Activated CD4-positive, CD25-positive, alpha-beta regulatory T cell (primary cell): ENCODE measurements around the gene IRF1.

Experiments
- DNase-seq, 4 experiments: peaks; one replicate each; lab custom pipeline; 2025; lab: John Stamatoyannopoulos, UW

Gene IRF1

DNA sequence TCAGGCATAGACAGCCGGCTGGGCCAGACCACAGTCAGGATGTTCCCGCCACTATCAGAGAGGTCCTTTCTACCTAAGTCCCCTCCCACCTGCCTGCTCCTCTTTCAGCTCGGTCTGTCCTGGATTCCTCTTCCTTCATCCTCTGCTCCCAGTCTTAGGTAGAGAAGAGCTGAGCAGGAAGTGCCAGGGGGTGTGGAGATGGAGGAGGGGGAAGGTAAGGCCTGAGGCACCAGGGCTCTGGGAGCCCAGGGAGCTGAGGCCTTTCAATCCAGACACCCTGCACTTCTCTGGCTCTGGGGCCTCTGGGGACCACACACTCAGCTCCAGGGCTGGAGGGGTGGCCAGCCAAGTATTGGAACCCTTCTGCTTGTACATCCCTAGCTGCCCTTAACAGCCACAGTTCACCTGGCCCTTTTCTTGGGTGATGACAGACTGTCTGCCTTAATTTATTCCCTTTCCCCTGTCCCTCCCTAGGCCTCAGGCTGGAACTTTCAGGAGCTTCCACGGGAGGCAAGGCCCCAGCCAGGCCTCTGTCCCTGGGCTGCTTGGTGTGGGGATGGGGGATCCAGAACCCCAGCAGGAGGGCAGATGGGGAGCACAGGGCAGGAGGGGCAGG, 15.6 kb downstream of the IRF1 start:
- no peak for DNase-seq

GRCh38 chr5:132474131-132474723, 16.3 kb downstream of the IRF1 start:
- no peak for DNase-seq

DNA sequence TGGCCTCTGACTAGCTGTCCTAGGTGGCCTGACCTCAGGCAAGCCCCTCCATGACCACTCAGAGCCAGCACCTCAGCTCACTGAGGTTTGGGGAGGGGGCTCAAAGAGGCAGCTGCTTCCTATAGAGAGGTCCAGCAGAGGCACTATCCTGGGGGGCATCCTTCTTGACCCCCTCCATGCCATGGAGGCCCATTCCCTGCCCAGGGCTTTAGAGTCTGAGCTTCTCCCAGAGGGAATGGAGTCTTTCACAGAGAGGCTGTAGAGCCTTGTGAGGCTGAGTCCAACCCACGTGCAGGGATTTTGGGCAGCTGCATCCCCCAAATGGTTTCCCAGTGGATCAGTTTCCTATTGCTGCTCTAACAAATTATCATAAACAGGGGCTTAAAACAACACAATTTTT, 16.9 kb downstream of the IRF1 start:
- DNase-seq: no peak

DNA sequence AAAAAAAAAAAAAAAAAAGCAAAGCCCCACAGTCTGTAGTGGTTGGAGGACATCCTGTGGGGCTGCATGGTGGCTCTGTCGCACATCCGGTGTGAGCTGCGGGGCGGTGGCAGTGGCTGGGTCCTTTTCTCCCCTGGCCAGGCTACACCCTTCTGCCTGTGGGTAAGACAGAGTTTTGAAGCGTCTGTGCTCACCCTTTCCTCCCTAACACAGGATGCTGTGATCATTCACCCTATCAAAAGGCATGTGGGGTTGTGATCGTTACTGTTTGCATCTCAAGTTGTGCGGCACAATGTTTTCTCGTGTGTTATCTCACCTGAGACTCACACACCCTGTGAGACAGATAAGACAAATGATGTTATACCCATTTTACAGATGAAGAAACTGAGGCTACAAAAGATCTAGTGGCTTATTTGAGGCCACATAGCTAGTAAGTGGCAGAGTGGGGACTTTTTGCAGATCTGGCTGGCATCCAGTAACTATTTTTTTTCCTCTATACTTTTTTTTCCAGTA, 17.5 kb downstream of the IRF1 start:
- peak in 3 of 4 experiments; percentile 53 to 75 (median 66) for DNase-seq

- no peak for DNase-seq
Observed at GRCh38 chr5:132472431-132472830, 18.1 kb downstream of the IRF1 start.

GRCh38 chr5:132471944-132472343, 18.6 kb downstream of the IRF1 start:
- no peak for DNase-seq

DNA sequence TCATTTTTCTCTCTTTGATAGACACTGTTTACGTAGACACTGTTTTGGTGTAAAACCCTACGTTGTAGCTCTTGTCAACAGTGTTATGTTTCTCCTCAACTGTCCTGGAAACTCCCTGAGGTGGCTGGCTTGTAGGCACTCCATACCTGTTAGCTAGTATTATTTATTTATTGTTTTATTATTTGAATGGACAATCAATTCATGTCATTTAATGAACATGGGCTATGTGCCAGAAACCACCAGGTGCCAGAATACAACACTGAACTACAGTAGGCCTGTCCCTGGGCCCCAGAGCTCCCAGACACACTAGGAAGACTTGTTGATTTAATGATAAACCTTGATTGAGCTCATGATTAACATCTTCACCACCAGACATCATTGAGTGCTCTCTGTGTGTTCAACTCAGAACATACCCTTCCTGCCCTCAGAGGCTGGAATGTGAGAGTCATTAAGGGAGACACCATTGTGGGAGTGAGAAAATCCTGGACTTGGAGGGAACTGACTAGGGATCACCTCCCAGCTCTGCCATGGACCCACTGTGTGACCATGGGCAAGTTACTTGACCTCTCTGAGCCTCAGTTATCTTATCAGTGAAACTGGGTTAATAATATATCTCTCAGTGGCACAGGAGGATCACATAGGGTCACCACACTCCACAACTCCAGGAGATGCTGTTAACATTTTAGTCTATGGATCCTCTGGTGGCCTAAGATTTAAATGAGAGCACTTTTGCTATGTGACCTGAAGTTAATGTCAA, 19.2 kb downstream of the IRF1 start:
- no peak for DNase-seq

DNA sequence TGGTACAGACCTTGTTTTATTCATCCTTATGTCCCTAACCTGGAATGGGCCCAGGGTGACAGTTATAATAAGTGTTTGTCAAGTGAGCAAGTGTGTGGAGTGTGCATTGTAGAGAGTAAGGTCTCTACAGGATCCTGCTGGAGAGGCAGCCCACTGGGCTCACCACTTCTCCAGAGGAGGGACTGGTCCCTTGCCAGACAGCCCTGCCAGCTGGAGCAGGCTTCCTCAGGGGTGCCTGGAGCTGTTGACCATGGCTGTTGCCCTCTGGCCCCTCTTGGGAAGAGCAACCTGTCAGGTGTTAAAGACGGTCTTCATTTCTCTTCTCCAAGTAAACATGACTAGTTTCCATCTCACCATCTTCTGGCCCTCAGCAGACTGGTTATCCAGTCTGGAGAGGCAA, 20.0 kb downstream of the IRF1 start:
- no peak for DNase-seq

- no peak for DNase-seq
Observed at GRCh38 chr5:132470010-132470392, 20.6 kb downstream of the IRF1 start.

DNA sequence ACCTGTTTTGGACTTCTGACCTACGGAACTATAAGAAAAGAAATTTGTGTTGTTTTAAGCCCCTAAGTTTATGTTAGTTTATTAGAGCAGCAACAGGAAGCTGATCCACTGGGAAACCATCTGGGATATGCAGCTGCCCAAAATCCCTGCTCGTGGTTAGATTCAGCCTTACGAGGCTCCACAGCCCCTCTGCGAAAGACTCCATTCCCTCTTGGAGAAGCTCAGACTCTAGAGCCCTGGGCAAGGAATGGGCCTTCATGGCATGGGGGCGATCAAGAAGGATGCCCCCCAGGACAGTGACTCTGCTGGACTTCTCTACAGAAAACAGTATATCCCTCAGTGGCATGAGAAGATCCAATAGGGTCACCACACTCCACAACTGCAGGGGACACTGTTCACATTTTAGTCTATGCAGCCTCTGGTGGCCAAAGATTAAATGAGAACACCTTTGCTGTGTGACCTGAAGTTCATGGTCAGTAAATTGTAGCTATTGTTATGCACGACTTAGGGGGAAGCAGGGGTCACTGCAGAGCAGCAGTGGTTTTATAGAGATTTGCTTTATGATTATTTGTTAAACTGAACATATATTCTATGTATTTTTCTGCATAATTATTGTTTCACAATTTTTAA, 21.1 kb downstream of the IRF1 start:
- no peak for DNase-seq

DNA sequence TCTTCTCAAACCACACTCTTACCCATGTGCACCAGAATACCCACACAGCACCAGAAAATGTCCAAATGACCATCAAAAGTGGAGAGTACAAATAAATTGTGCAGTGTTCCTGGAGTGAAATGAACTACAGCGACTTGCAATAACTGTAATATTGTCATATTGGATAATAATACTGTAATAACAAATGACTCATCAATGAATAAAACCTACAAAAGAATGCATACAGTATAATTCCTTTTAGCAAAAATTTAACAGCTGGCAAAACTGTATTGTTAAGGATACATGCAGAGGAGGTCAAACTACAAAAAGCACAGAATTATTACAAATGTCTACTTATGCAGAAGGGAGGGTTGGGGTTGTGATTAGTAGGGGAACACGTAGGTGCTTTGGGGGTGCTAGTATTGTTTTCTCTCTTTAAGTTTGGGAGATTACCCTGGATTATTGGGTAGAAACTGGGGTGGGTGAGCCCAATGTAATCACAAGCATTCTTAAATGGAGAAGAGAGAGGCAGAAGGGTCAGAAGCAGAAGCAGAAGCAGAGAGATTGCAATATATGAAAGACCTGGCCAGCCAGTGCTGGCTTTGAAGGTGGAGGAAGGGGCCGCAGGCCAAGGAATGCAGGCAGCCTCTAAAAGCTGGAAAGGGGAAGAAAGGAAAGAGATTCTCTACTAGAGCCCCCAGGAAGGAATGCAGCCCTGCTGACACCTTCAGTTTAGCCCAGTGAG, 21.8 kb downstream of the IRF1 start:
- no peak for DNase-seq

DNA sequence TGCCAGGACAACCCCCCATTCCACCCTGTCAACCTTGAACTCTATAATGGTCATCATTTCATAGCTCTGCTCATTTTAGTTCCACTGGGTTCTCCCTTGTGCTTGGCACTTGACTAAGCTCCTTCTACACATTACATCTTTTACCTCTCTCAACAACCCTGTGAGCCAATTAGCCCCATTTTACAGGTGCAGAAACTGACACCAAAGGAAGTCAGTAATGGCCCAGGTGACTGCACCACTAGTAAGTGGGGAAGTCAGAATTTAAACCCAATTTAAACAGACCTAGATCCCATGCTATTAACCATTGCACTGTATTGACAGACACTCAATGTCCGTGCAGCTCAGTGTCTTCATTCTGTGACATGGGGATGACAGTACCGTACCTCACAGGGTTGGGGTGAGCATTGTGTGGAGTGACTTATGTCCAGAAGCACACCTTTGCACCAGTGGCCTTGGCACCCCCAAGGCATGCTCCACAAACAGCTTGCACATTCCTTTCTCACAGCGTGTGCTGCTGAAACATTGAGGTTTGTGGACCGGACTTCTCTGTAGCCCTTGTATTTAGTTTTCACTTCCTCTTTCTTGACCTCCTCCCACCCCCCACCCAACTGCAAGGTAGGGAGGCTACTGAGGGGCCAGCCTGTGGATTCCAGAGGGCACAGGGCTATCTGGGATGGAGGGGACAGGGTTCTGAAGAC, 23.1 kb downstream of the IRF1 start:
- DNase-seq: no peak

DNA sequence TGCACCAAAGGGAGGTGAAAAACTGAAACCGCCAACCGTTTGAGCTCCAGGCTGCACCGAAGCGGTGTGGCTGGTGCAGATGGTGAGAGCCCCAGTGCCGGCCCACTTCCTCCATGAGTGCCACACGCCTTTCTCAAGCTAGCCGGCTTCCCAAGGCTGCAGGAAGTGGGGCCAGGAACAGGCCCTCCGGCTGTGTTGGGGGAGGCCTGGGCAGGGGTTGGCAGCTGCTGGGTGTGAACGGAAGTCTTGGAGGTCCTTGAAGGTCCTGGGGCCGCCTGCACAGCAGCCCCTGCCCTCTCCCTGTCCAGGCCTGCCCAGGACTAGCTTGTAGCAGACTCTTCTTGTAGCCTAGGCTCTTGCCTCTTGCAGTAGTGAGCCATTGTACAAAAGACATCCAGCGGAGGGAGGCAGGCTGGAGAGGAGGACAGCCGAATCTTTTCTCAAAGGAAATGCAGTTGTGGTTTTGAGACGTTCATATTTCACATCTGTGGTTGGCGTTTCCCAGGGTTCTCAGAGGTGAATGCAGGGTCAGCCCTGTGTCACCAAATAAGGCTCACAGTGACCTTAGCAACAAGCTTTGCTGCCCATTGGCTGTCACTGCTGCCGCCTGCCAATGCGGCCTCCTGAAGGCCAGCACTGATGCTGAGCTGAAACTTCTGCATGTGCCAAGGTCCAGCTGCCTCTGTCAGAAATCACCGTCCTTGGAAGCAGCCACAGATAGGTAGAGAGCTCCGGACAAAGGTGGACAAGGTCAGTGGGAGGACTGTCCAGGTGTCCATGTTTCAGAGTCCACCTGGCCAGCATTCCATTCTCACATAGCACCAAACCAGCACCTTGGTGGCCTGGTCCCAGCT, 23.9 kb downstream of the IRF1 start:
- peak in 1 of 4 experiments; percentile 36 for DNase-seq

- no peak for DNase-seq
Observed at GRCh38 chr5:132465059-132465707, 25.4 kb downstream of the IRF1 start.

DNA sequence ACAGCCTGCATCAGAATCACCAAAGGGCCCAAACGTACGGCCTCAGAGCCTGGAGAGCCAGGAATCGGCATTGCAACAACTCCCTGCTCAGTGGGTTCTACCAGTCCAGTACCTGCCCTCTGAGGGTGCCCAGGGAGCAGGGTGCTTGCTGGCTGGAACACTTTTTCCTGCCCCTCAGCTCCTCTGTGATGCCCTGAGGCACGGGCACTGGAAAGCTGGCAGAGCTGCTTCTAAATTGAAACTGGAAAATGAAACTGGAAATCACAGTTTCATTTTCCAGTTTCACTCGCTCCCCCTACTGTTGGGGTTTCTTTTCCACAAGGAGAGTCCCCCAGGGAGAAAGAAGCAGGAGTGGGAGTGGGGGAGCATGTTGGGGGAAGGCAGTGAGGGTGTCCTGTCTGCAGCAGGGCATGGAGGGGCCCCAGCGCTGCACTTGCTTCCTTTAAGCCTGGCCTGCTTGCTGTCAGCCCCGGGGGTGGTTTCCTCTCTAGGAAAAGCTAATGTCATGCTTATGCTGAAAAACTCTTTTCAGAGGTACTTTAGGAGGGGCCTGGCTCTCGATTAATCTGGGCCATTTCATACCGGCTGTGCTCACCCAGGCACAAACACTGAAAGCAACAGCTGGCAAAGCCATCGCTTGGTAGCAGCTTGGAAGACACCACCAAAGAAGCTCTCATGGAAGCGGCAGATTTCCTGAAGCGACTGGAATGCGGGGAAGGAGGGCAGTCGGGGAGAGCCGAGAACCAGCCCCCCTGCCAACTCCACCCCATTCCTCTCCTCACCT, 26.2 kb downstream of the IRF1 start:
- DNase-seq: no peak

- no peak for DNase-seq
Observed at GRCh38 chr5:132463811-132464155, 26.8 kb downstream of the IRF1 start.

DNA sequence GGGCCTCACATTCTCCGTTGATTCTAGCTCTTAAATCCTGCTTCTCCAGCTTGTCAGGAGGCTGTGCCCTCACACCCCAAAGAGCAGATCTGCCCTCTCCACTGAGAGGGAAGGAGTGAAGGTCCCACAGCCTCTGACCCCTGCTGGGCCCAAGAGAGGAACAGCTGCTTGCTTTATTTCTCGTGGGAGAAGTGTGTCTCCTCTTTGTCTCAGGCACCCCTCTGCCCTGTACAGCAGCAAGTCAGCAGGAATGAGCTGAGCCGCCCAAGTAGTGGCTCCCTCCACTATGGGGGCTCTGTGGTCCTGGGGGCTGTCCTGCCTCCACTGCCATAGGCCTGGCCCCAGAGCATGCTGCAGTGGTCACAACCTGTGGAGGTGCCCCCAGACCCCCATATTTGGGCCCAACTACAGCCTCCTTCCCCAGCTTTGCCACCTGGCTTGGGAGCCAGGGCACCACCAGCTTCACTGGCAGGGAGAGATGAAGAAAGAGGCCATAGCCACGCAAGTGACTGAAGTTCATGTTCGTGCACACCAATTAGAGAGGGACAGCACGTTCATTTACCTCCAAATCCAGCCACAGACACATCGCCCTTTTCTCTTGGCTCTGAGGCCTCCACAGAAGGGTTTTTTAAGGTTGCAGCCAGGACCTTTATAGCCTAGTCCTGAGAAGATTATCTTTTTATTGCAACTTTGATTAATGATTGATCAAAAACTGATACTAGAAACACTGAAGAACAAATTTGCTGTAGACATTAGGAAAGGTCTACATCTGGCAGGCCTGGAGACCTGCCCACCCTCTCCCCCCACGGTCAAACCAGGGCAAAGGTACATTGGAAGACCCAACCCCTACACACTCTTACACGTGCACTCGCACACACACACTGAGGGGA, 27.5 kb downstream of the IRF1 start:
- DNase-seq: no peak

DNA sequence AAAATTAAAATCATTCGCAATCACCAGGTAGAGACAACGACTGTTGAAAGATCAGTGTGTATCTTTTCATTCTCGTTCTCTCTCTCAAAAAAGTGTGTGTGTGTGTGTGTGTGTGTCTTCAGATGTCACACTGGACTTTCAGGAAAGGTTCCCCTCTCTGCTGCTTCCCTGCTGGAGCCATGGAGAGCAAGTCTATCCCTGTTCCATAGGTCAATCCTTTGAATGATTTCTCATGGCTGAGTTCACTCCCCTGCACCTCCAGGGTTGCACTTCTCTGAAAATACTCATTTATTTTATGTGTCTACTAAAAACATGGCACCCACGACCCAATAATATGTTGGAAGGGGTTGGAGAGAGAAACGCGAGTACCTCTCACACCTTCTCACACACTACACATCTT, 28.2 kb downstream of the IRF1 start:
- no peak for DNase-seq
